HCT116 (cell line): ENCODE results near the gene CDH4. TPM values are rescaled to one million over a fixed set of nuclear protein-coding genes. Genes with fewer than 3 reads are reported as not detected.

Experiments
- ATAC-seq: fragments of 200-7000 bp; cut with Tn5 transposase; 2 replicates; pipeline ENCODE4 v1.9.1; 2020; ENCODE audit warnings: mild to moderate bottlenecking, moderate library complexity
- BruUV-seq: library from RNA; stranded (reverse); fragments of 400-500 nt; replicated peaks from 2 replicates; lab custom pipeline; 2021; lab: Mats Ljungman, UMichigan
- CTCF ChIA-PET: fragments of 300-600 bp; sonication (Branson Sonifier 250); formaldehyde crosslinking; loops from one replicate; lab custom pipeline; 2021; ENCODE audit warnings: antibody characterized with exemption; lab: Charles Lee
- POLR2A ChIA-PET: fragments of 300-600, 350-600 bp; sonication (Branson Sonifier 250); formaldehyde crosslinking; loops from one replicate; lab custom pipeline; 2021; ENCODE audit warnings: antibody characterized with exemption; lab: Charles Lee
- RAD21 ChIA-PET, 2 experiments: fragments of 300-600 bp; sonication (Branson Sonifier 250); formaldehyde crosslinking; loops; one replicate each; lab custom pipeline; 2023; ENCODE audit warnings: low total read pairs in 2 of 2; ENCODE audit not compliant: uncharacterized antibody in 2 of 2, unreplicated experiment in 2 of 2, low non-redundant PET in 1 of 2; lab: Charles Lee
- DNase-seq: peaks from one replicate; pipeline ENCODE4 v3.0.0-alpha.2; 2010; ENCODE audit warnings: low read depth, low spot score
- H2AFZ ChIP-seq: fragments of 200-600 bp; shearing (Covaris generic), sonication (generic); 2 replicates; pipeline ENCODE4 v1.6.1; 2017; ENCODE audit warnings: low read depth, mixed run types, mixed read lengths, antibody characterized with exemption, low read length; ENCODE audit not compliant: poor library complexity, severe bottlenecking
- H3K27ac ChIP-seq: 2 replicates; pipeline ENCODE4 v1.5.1; 2012; ENCODE audit warnings: low read depth, low read length
- H3K27me3 ChIP-seq: fragments of 200-600 bp; sonication (generic); 2 replicates; pipeline ENCODE4 v1.6.1; 2016; ENCODE audit warnings: mixed run types, low read length, mixed read lengths; ENCODE audit not compliant: insufficient read depth
- H3K36me3 ChIP-seq, 2 experiments: fragments of 200-500 bp in 1 of 2; fragments of 200-600 bp in 1 of 2; sonication (Bioruptor generic) in 1 of 2; sonication (generic) in 1 of 2; 2 replicates each; pipeline versions ENCODE4 v1.5.1 to v1.6.1; 2014 to 2016; ENCODE audit warnings: low read length in 2 of 2, inconsistent platforms in 1 of 2, mixed read lengths in 1 of 2, mixed run types in 1 of 2; ENCODE audit not compliant: insufficient read depth in 2 of 2, control insufficient read depth in 1 of 2
- H3K4me1 ChIP-seq, 2 experiments: fragments of 200-600 bp in 1 of 2; sonication (generic) in 1 of 2; 2 replicates each; pipeline versions ENCODE4 v1.5.1 to v1.6.1; 2012 to 2017; ENCODE audit warnings: low read length in 2 of 2, inconsistent platforms in 1 of 2, mild to moderate bottlenecking in 1 of 2, mixed read lengths in 1 of 2, mixed run types in 1 of 2, moderate library complexity in 1 of 2; ENCODE audit not compliant: insufficient read depth in 2 of 2, control insufficient read depth in 1 of 2
- H3K4me2 ChIP-seq: fragments of 200-600 bp; sonication (generic); 2 replicates; pipeline ENCODE4 v1.6.1; 2017; ENCODE audit warnings: mixed run types, low read length, mixed read lengths
- H3K4me3 ChIP-seq, 2 experiments: fragments of 200-600 bp in 1 of 2; sonication (generic) in 1 of 2; replicated peaks in 1 of 2; 2 replicates each; pipeline ENCODE4 v1.5.1; 2011 to 2016; ENCODE audit warnings: low read length in 2 of 2, control low read depth in 1 of 2, low read depth in 1 of 2, mild to moderate bottlenecking in 1 of 2, mixed read lengths in 1 of 2, mixed run types in 1 of 2
- H3K79me2 ChIP-seq: fragments of 200-600 bp; sonication (generic); 2 replicates; pipeline ENCODE4 v1.6.1; 2017; ENCODE audit warnings: mild to moderate bottlenecking, mixed run types, low read length, moderate library complexity, mixed read lengths; ENCODE audit not compliant: insufficient read depth
- H3K9ac ChIP-seq: fragments of 200-600 bp; sonication (generic); 2 replicates; pipeline ENCODE4 v1.6.1; 2016; ENCODE audit warnings: low read length, mixed read lengths
- H3K9me2 ChIP-seq: fragments of 200-600 bp; sonication (generic), shearing (Covaris generic); 2 replicates; pipeline ENCODE4 v1.6.1; 2017; ENCODE audit warnings: mixed run types, mild to moderate bottlenecking, moderate library complexity; ENCODE audit not compliant: insufficient read depth
- H3K9me3 ChIP-seq, 2 experiments: fragments of 200-500 bp in 1 of 2; fragments of 200-600 bp in 1 of 2; sonication (Bioruptor generic) in 1 of 2; sonication (generic) in 1 of 2; 2 replicates each; pipeline ENCODE4 v1.6.1; 2014 to 2017; ENCODE audit warnings: low read length in 2 of 2, mixed read lengths in 2 of 2, inconsistent platforms in 1 of 2, low read depth in 1 of 2, mild to moderate bottlenecking in 1 of 2, mixed run types in 1 of 2, moderate library complexity in 1 of 2; ENCODE audit not compliant: control insufficient read depth in 1 of 2, insufficient read depth in 1 of 2
- H4K20me1 ChIP-seq: fragments of 200-600 bp; sonication (generic), shearing (Covaris generic); 2 replicates; pipeline ENCODE4 v1.6.1; 2017; ENCODE audit warnings: mixed run types, mild to moderate bottlenecking, moderate library complexity; ENCODE audit not compliant: insufficient read depth
- CEBPB ChIP-seq: IDR thresholded peaks from 2 replicates; pipeline ENCODE4 v1.6.1; 2012; ENCODE audit warnings: low read depth
- CTCF ChIP-seq, 3 experiments: fragments of 200-600 bp in 1 of 3; sonication (generic) in 1 of 3; IDR thresholded peaks in 2 of 3; conservative IDR thresholded peaks in 1 of 3; 2 replicates each; pipeline ENCODE4 v1.5.1; 2012 to 2017; ENCODE audit warnings: low read depth in 2 of 3, low read length in 2 of 3, antibody characterized with exemption in 1 of 3, borderline replicate concordance in 1 of 3, control low read depth in 1 of 3, mild to moderate bottlenecking in 1 of 3, mixed read lengths in 1 of 3, mixed run types in 1 of 3, moderate library complexity in 1 of 3; ENCODE audit not compliant: insufficient read depth in 1 of 3
- ELF1 ChIP-seq: IDR thresholded peaks from 2 replicates; pipeline ENCODE4 v1.6.1; 2012; ENCODE audit warnings: low read depth, borderline replicate concordance
- EZH2 ChIP-seq: fragments of 200-600 bp; sonication (generic); IDR thresholded peaks from 2 replicates; pipeline ENCODE4 v1.6.1; 2017; ENCODE audit warnings: antibody characterized with exemption, mixed run types
- JUND ChIP-seq: IDR thresholded peaks from 2 replicates; pipeline ENCODE4 v1.6.1; 2012
- MAX ChIP-seq: IDR thresholded peaks from 2 replicates; pipeline ENCODE4 v1.6.1; 2012
- POLR2AphosphoS5 ChIP-seq: IDR thresholded peaks from 2 replicates; pipeline ENCODE4 v1.6.1; 2011; ENCODE audit warnings: mild to moderate bottlenecking, low read depth, low read length, moderate library complexity
- RAD21 ChIP-seq: IDR thresholded peaks from 2 replicates; pipeline ENCODE4 v1.6.1; 2012; ENCODE audit warnings: low read depth, mild to moderate bottlenecking
- SP1 ChIP-seq: IDR thresholded peaks from 2 replicates; pipeline ENCODE4 v1.6.1; 2012; ENCODE audit warnings: low read depth
- SRF ChIP-seq: IDR thresholded peaks from 2 replicates; pipeline ENCODE4 v1.6.1; 2012; ENCODE audit warnings: low read depth
- TCF7L2 ChIP-seq: IDR thresholded peaks from 2 replicates; pipeline ENCODE4 v1.7.0; 2011; ENCODE audit warnings: borderline replicate concordance, inconsistent platforms; ENCODE audit not compliant: insufficient read depth, insufficient read length; ENCODE audit errors: extremely low read depth
- YY1 ChIP-seq: IDR thresholded peaks from 2 replicates; pipeline ENCODE4 v1.6.1; 2011; ENCODE audit warnings: low read length, low read depth, moderate library complexity, mild to moderate bottlenecking; ENCODE audit not compliant: insufficient replicate concordance; ENCODE audit errors: extremely low read depth
- ZFX ChIP-seq: fragments of 450-650 bp; IDR thresholded peaks from 2 replicates; pipeline ENCODE4 v1.6.1; 2017
- ZNF274 ChIP-seq: fragments of 200-500 bp; sonication (Bioruptor generic); IDR thresholded peaks from 2 replicates; pipeline ENCODE4 v1.6.1; 2014; ENCODE audit warnings: mild to moderate bottlenecking, low read depth, low read length, inconsistent platforms
- intact Hi-C: fragments of 100-400 bp; cut with micrococcal nuclease; formaldehyde crosslinking; loops from 2 replicates; pipeline ENCODE4 v1.10.0; 2022
- total RNA-seq: library from RNA; stranded (reverse); gene quantifications from one replicate; pipeline ENCODE4 v1.2.1, GENCODE V29; 2021; ENCODE audit not compliant: unreplicated experiment

Gene CDH4
- total RNA-seq, 1 experiment from 2014 or later: not detected

GRCh38 chr20:61909028-61909427 is 657.0 kb downstream of the CDH4 start:
- Histone ChIP-seq H3K27me3 (no peaks in the 10 kb centered on the region; the same call in 1 of the 2 replicates), H3K27ac (no peak overlapping the region), H3K4me2 (no peak overlapping the region), H4K20me1 (no peaks in the 10 kb centered on the region), H3K79me2 (no peaks in the 10 kb centered on the region), H3K9me2 (no peaks in the 10 kb centered on the region), H3K36me3 (no peaks in the 10 kb centered on the region), H3K4me1 (no peaks in the 10 kb centered on the region), H3K9ac (no peak overlapping the region), H3K4me3 (no peak overlapping the region), H2AFZ (no peak overlapping the region), H3K9me3 (no peaks in the 10 kb centered on the region; a peak in 1 of 4 replicates)
- DNase-seq (no peak), ATAC-seq (no peak)
- intact Hi-C loops: no loop called here
- no TSS peak for BruUV-seq
- TF ChIP-seq CTCF (IDR thresholded peaks at IDR 0.05 in 2 of 3, conservative IDR thresholded peaks at IDR 0.05 in 1 of 3; ENCODE audit: borderline replicate concordance in 1 of 3, insufficient read depth in 1 of 3, low read depth in 2 of 3, low read length in 2 of 3) (no peak), SP1 (no peak), EZH2 (no peak), SRF (no peak), JUND (no peak), ELF1 (no peak), ZFX (no peak), TCF7L2 (no peak), YY1 (no peak)
- CTCF ChIA-PET: no interaction called here
- POLR2A ChIA-PET: no interaction called here
- RAD21 ChIA-PET: no interaction called here

DNA sequence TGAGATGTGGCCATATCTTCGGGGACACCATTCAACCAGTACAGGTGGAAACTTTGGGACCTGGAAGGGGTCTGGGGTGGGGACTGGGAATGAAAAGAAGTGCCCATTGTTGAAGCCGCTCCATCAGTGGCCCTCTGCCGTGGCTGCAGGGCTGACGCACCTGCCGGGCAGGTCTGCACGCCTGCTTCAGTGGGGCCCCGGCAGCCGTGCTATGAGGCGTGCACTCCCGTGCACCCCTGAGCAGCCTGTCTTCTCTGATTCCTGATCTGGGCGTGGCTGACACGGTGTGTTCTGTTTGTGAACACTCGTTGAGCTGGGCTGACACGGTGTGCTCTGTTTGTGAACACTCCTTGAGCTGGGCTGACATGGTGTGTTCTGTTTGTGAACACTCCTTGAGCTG is 657.8 kb downstream of the CDH4 start:
- TF ChIP-seq ZNF274: no peak
- no peak for TF ChIP-seq TCF7L2
- TF ChIP-seq MAX: no peak
- no peak for TF ChIP-seq CTCF (IDR thresholded peaks at IDR 0.05 in 2 of 3, conservative IDR thresholded peaks at IDR 0.05 in 1 of 3; ENCODE audit: borderline replicate concordance in 1 of 3, insufficient read depth in 1 of 3, low read depth in 2 of 3, low read length in 2 of 3)
- TF ChIP-seq SP1: no peak
- no peak for TF ChIP-seq RAD21
- TF ChIP-seq YY1: no peak
- no peak for TF ChIP-seq CEBPB
- no peak for TF ChIP-seq ELF1
- no peak for TF ChIP-seq POLR2AphosphoS5
- no peaks in the 10 kb centered on the region for H3K79me2 ChIP-seq
- DNase-seq: no peak
- no peak overlapping the region for H3K4me2 ChIP-seq
- POLR2A ChIA-PET: no interaction called here
- no peak overlapping the region for H3K9ac ChIP-seq
- H3K27me3 ChIP-seq: no peaks in the 10 kb centered on the region; the same call in 1 of the 2 replicates
- CTCF ChIA-PET: no interaction called here
- no peaks in the 10 kb centered on the region for H4K20me1 ChIP-seq
- no peaks in the 10 kb centered on the region for H3K4me1 ChIP-seq
- intact Hi-C loops: no loop called here
- H3K4me3 ChIP-seq: no peak overlapping the region
- ATAC-seq: no peak
- H2AFZ ChIP-seq: no peak overlapping the region
- no TSS peak for BruUV-seq
- no peaks in the 10 kb centered on the region for H3K9me2 ChIP-seq
- H3K36me3 ChIP-seq: no peaks in the 10 kb centered on the region
- H3K9me3 ChIP-seq: no peaks in the 10 kb centered on the region; a peak in 1 of 4 replicates
- H3K27ac ChIP-seq: no peak overlapping the region
- RAD21 ChIA-PET: no interaction called here
